NT2/D1 (cell line): ENCODE data around the gene MRPL38.

Source experiments
- SUZ12 ChIP-seq: IDR thresholded peaks from 2 replicates; pipeline ENCODE4 v1.6.1; 2011; ENCODE audit not compliant: insufficient read length, insufficient read depth; ENCODE audit errors: extremely low read depth
- YY1 ChIP-seq: IDR thresholded peaks from 2 replicates; pipeline ENCODE4 v1.6.1; 2011; ENCODE audit not compliant: insufficient read length, insufficient read depth
- ZNF274 ChIP-seq: IDR thresholded peaks from 2 replicates; pipeline ENCODE4 v1.6.1; 2011; ENCODE audit warnings: mild to moderate bottlenecking, low read depth, low read length

GRCh38 chr17:75850928-75851692, 53.6 kb downstream of the MRPL38 start:
- TF ChIP-seq ZNF274 (no peak), YY1 (no peak), SUZ12 (no peak)
